ENCODE data around the gene PTPRD. TPM values are rescaled to one million over a fixed set of nuclear protein-coding genes. Genes with fewer than 3 reads are reported as not detected.

Gene PTPRD
- total RNA-seq, 1 experiment from 2014 or later, result 69.6 TPM

DNA sequence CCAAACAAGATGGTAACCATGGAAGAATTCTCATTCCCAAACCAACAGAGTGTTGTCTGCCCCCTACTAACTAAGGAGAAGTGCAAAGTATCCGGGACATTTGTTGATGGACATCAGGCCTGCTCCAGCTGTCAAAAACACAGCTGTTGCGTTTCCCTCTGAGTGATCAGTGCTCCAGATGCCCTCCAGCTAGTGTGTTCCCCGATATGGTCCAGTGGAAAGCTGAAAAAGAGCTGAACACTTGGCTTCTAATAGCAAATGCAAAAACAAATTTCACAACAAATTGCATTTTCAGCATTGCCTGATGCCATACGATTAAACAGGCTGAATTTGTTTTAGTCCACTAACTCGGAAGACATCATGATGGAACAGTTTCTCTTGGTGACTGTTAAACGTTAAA is 1398.7 kb downstream of the PTPRD start (continued):
- TF ChIP-seq, protein P1, sequence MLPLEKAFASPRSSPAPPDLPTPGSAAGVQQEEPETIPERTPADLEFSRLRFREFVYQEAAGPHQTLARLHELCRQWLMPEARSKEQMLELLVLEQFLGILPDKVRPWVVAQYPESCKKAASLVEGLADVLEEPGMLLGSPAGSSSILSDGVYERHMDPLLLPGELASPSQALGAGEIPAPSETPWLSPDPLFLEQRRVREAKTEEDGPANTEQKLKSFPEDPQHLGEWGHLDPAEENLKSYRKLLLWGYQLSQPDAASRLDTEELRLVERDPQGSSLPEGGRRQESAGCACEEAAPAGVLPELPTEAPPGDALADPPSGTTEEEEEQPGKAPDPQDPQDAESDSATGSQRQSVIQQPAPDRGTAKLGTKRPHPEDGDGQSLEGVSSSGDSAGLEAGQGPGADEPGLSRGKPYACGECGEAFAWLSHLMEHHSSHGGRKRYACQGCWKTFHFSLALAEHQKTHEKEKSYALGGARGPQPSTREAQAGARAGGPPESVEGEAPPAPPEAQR (CRISPR knock-in tag; IDR thresholded peaks at IDR 0.05), result no peak
- TF ChIP-seq ELF4 (CRISPR knock-in tag; IDR thresholded peaks at IDR 0.05; ENCODE audit: low read depth) (no peak), ZNF121 (CRISPR knock-in tag; IDR thresholded peaks at IDR 0.05) (no peak), ZNF317 (CRISPR knock-in tag; IDR thresholded peaks at IDR 0.05; ENCODE audit: borderline replicate concordance, low read depth) (no peak), NR1H2 (CRISPR knock-in tag; IDR thresholded peaks at IDR 0.05) (no peak)
- TF ChIP-seq, protein P2, sequence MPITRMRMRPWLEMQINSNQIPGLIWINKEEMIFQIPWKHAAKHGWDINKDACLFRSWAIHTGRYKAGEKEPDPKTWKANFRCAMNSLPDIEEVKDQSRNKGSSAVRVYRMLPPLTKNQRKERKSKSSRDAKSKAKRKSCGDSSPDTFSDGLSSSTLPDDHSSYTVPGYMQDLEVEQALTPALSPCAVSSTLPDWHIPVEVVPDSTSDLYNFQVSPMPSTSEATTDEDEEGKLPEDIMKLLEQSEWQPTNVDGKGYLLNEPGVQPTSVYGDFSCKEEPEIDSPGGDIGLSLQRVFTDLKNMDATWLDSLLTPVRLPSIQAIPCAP (CRISPR knock-in tag; IDR thresholded peaks at IDR 0.05), result no peak
- TF ChIP-seq, protein P3, sequence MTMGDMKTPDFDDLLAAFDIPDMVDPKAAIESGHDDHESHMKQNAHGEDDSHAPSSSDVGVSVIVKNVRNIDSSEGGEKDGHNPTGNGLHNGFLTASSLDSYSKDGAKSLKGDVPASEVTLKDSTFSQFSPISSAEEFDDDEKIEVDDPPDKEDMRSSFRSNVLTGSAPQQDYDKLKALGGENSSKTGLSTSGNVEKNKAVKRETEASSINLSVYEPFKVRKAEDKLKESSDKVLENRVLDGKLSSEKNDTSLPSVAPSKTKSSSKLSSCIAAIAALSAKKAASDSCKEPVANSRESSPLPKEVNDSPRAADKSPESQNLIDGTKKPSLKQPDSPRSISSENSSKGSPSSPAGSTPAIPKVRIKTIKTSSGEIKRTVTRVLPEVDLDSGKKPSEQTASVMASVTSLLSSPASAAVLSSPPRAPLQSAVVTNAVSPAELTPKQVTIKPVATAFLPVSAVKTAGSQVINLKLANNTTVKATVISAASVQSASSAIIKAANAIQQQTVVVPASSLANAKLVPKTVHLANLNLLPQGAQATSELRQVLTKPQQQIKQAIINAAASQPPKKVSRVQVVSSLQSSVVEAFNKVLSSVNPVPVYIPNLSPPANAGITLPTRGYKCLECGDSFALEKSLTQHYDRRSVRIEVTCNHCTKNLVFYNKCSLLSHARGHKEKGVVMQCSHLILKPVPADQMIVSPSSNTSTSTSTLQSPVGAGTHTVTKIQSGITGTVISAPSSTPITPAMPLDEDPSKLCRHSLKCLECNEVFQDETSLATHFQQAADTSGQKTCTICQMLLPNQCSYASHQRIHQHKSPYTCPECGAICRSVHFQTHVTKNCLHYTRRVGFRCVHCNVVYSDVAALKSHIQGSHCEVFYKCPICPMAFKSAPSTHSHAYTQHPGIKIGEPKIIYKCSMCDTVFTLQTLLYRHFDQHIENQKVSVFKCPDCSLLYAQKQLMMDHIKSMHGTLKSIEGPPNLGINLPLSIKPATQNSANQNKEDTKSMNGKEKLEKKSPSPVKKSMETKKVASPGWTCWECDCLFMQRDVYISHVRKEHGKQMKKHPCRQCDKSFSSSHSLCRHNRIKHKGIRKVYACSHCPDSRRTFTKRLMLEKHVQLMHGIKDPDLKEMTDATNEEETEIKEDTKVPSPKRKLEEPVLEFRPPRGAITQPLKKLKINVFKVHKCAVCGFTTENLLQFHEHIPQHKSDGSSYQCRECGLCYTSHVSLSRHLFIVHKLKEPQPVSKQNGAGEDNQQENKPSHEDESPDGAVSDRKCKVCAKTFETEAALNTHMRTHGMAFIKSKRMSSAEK (CRISPR knock-in tag; IDR thresholded peaks at IDR 0.05; ENCODE audit: borderline replicate concordance), result no peak
- TF ChIP-seq, protein P4, sequence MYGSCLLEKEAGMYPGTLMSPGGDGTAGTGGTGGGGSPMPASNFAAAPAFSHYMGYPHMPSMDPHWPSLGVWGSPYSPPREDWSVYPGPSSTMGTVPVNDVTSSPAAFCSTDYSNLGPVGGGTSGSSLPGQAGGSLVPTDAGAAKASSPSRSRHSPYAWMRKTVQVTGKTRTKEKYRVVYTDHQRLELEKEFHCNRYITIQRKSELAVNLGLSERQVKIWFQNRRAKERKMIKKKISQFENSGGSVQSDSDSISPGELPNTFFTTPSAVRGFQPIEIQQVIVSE (CRISPR knock-in tag; IDR thresholded peaks at IDR 0.05; ENCODE audit: borderline replicate concordance), result no peak
- TF ChIP-seq, protein P5, sequence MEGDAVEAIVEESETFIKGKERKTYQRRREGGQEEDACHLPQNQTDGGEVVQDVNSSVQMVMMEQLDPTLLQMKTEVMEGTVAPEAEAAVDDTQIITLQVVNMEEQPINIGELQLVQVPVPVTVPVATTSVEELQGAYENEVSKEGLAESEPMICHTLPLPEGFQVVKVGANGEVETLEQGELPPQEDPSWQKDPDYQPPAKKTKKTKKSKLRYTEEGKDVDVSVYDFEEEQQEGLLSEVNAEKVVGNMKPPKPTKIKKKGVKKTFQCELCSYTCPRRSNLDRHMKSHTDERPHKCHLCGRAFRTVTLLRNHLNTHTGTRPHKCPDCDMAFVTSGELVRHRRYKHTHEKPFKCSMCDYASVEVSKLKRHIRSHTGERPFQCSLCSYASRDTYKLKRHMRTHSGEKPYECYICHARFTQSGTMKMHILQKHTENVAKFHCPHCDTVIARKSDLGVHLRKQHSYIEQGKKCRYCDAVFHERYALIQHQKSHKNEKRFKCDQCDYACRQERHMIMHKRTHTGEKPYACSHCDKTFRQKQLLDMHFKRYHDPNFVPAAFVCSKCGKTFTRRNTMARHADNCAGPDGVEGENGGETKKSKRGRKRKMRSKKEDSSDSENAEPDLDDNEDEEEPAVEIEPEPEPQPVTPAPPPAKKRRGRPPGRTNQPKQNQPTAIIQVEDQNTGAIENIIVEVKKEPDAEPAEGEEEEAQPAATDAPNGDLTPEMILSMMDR (IDR thresholded peaks at IDR 0.05), result no peak

DNA sequence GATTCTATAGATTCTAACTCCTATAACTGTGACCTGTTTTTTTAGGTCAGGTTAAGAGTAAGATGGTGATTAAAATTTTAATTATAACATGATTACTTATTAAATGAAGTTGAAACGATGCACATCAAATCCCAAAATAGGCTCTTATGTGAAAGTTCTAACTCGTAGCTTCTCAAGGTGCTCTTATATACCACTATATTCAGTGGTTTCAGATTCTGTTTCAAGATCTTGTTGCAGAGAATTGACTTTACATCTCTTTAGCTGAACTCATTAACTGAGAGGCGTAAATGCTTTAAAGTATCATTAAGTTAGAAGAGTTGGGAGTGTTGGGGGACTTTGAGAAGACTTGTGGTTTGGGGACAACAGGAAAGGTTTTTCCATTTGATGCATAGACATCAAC is 1399.8 kb downstream of the PTPRD start:
- H3K36me3 Mint-ChIP-seq, result no peaks in the 10 kb centered on the region
- ChIA-PET CTCF (no interaction called here), POLR2A (no interaction called here)
- H3K27me3 Mint-ChIP-seq (ENCODE audit: low read depth), result no peaks in the 10 kb centered on the region
- H3K4me3 Mint-ChIP-seq, result no peak overlapping the region
- H3K4me1 Mint-ChIP-seq, result peaks cover 8% of the 10 kb centered on the region
- ATAC-seq (no peak), DNase-seq (ENCODE audit: low spot score) (no peak)
- H3K27ac Mint-ChIP-seq, result no peak overlapping the region
- H3K9me3 Mint-ChIP-seq, result no peaks in the 10 kb centered on the region
- TF ChIP-seq, protein P6, sequence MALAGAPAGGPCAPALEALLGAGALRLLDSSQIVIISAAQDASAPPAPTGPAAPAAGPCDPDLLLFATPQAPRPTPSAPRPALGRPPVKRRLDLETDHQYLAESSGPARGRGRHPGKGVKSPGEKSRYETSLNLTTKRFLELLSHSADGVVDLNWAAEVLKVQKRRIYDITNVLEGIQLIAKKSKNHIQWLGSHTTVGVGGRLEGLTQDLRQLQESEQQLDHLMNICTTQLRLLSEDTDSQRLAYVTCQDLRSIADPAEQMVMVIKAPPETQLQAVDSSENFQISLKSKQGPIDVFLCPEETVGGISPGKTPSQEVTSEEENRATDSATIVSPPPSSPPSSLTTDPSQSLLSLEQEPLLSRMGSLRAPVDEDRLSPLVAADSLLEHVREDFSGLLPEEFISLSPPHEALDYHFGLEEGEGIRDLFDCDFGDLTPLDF (CRISPR knock-in tag; IDR thresholded peaks at IDR 0.05), result no peak
- TF ChIP-seq GABPB1 (CRISPR knock-in tag; IDR thresholded peaks at IDR 0.05) (no peak), HMGA2 (CRISPR knock-in tag; IDR thresholded peaks at IDR 0.05) (no peak), ATF1 (CRISPR knock-in tag; IDR thresholded peaks at IDR 0.05) (no peak), SP1 (CRISPR knock-in tag; conservative IDR thresholded peaks at IDR 0.05) (no peak), MXD4 (CRISPR knock-in tag; IDR thresholded peaks at IDR 0.05; ENCODE audit: borderline replicate concordance) (no peak)
- TF ChIP-seq, protein P7, sequence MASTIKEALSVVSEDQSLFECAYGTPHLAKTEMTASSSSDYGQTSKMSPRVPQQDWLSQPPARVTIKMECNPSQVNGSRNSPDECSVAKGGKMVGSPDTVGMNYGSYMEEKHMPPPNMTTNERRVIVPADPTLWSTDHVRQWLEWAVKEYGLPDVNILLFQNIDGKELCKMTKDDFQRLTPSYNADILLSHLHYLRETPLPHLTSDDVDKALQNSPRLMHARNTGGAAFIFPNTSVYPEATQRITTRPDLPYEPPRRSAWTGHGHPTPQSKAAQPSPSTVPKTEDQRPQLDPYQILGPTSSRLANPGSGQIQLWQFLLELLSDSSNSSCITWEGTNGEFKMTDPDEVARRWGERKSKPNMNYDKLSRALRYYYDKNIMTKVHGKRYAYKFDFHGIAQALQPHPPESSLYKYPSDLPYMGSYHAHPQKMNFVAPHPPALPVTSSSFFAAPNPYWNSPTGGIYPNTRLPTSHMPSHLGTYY (CRISPR knock-in tag; IDR thresholded peaks at IDR 0.05), result no peak
- TF ChIP-seq, protein P8, sequence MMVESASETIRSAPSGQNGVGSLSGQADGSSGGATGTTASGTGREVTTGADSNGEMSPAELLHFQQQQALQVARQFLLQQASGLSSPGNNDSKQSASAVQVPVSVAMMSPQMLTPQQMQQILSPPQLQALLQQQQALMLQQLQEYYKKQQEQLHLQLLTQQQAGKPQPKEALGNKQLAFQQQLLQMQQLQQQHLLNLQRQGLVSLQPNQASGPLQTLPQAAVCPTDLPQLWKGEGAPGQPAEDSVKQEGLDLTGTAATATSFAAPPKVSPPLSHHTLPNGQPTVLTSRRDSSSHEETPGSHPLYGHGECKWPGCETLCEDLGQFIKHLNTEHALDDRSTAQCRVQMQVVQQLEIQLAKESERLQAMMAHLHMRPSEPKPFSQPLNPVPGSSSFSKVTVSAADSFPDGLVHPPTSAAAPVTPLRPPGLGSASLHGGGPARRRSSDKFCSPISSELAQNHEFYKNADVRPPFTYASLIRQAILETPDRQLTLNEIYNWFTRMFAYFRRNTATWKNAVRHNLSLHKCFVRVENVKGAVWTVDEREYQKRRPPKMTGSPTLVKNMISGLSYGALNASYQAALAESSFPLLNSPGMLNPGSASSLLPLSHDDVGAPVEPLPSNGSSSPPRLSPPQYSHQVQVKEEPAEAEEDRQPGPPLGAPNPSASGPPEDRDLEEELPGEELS (CRISPR knock-in tag; IDR thresholded peaks at IDR 0.05), result no peak
- TF ChIP-seq, protein P2 (CRISPR knock-in tag; IDR thresholded peaks at IDR 0.05), result no peak
- TF ChIP-seq, protein P9, sequence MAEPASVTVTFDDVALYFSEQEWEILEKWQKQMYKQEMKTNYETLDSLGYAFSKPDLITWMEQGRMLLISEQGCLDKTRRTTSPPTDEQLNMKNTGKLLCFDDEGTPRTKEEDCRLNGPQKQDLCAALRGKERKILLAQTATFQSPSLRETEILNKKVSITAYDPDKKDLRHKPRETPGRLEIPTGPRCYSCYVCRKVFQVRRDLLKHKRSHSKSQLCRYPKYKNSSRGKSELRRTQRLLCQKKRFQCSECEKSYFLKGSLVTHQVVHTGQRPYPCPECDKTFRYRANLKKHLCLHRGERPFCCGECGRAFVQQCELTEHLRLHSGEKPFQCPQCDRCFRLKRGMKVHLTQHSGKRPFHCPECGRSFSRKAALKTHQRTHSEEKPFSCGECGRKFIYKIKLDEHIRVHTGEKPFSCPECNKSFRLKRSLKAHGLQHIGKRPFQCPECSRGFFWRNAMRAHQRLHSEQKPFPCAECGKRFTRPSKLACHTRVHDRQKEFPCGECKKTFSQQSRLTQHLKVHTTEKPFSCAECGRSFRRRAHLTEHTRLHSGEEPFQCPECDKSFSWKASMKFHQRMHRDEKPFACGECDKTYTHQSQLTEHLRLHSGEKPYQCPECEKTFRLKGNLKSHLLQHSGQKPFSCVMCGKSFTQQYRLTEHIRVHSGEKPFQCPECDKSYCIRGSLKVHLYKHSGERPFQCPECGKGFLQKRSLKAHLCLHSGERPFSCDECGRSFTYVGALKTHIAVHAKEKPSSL (CRISPR knock-in tag; conservative IDR thresholded peaks at IDR 0.05), result no peak
